Mononuclear cell (primary cell): ENCODE measurements around the gene MMP15. TPM values are rescaled to one million over a fixed set of nuclear protein-coding genes. Genes with fewer than 3 reads are reported as not detected.

Experiments
- H3K27me3 ChIP-seq: 2 replicates; pipeline ENCODE4 v1.6.0; 2011; ENCODE audit warnings: low read length, control low read depth; ENCODE audit not compliant: insufficient read depth
- H3K4me1 ChIP-seq: 2 replicates; pipeline ENCODE4 v1.5.1; 2011; ENCODE audit warnings: mild to moderate bottlenecking, low read length, control low read depth; ENCODE audit not compliant: insufficient read depth
- H3K4me3 ChIP-seq: 2 replicates; pipeline ENCODE4 v1.5.1; 2011; ENCODE audit warnings: mild to moderate bottlenecking, low read length, moderate library complexity
- H3K9me3 ChIP-seq: 2 replicates; pipeline ENCODE4 v1.5.1; 2011; ENCODE audit warnings: low read depth, mild to moderate bottlenecking, control low read depth, low read length
- total RNA-seq: library from RNA; depleted of rRNA; stranded (reverse); fragments of >200 nt; gene quantifications from one replicate; pipeline ENCODE4 v1.2.3, GENCODE V29; 2012

Gene MMP15
- total RNA-seq, 1 donor, result 0.10 TPM

- H3K4me3 ChIP-seq, result no peak overlapping the region
- no peaks in the 10 kb centered on the region for H3K27me3 ChIP-seq
- no peaks in the 10 kb centered on the region for H3K9me3 ChIP-seq
- H3K4me1 ChIP-seq, result peaks cover 37% of the 10 kb centered on the region
These were observed 33.5 kb upstream of the MMP15 start for GRCh38 chr16:57992084-57992483.

GRCh38 chr16:57993438-57993837 is 32.1 kb upstream of the MMP15 start:
- Histone ChIP-seq H3K9me3 (no peaks in the 10 kb centered on the region), H3K4me3 (no peak overlapping the region), H3K4me1 (peaks cover 51% of the 10 kb centered on the region), H3K27me3 (no peaks in the 10 kb centered on the region)

GRCh38 chr16:57993897-57994296 is 31.7 kb upstream of the MMP15 start:
- Histone ChIP-seq H3K4me3 (no peak overlapping the region), H3K4me1 (peaks cover 55% of the 10 kb centered on the region), H3K27me3 (no peaks in the 10 kb centered on the region)

GRCh38 chr16:57994361-57994760 is 31.2 kb upstream of the MMP15 start:
- H3K9me3 ChIP-seq, result no peaks in the 10 kb centered on the region
- peaks cover 60% of the 10 kb centered on the region for H3K4me1 ChIP-seq
- no peaks in the 10 kb centered on the region for H3K27me3 ChIP-seq
- no peak overlapping the region for H3K4me3 ChIP-seq

More at GRCh38 chr16:57993897-57994296, 31.7 kb upstream of the MMP15 start:
- no peaks in the 10 kb centered on the region for H3K9me3 ChIP-seq

GRCh38 chr16:57994778-57995177 is 30.8 kb upstream of the MMP15 start:
- Histone ChIP-seq H3K4me1 (peaks cover 64% of the 10 kb centered on the region), H3K27me3 (no peaks in the 10 kb centered on the region), H3K4me3 (no peak overlapping the region), H3K9me3 (no peaks in the 10 kb centered on the region)

- peaks cover 66% of the 10 kb centered on the region for H3K4me1 ChIP-seq
- no peaks in the 10 kb centered on the region for H3K9me3 ChIP-seq
- H3K4me3 ChIP-seq, result no peak overlapping the region
- H3K27me3 ChIP-seq, result no peaks in the 10 kb centered on the region
These were observed 29.7 kb upstream of the MMP15 start for GRCh38 chr16:57995721-57996405.

GRCh38 chr16:57996406-57997175 is 29.0 kb upstream of the MMP15 start:
- H3K4me3 ChIP-seq, result no peak overlapping the region
- peaks cover 67% of the 10 kb centered on the region for H3K4me1 ChIP-seq
- H3K9me3 ChIP-seq, result no peaks in the 10 kb centered on the region
- no peaks in the 10 kb centered on the region for H3K27me3 ChIP-seq

- H3K27me3 ChIP-seq, result no peaks in the 10 kb centered on the region
- no peak overlapping the region for H3K4me3 ChIP-seq
- no peaks in the 10 kb centered on the region for H3K9me3 ChIP-seq
- H3K4me1 ChIP-seq, result peaks cover 73% of the 10 kb centered on the region
These were observed 28.4 kb upstream of the MMP15 start for GRCh38 chr16:57997176-57997527.

- no peaks in the 10 kb centered on the region for H3K27me3 ChIP-seq
- H3K4me3 ChIP-seq, result no peak overlapping the region
- H3K9me3 ChIP-seq, result no peaks in the 10 kb centered on the region
- H3K4me1 ChIP-seq, result peaks cover 75% of the 10 kb centered on the region
These were observed 27.9 kb upstream of the MMP15 start for GRCh38 chr16:57997528-57998265.

- H3K27me3 ChIP-seq, result no peaks in the 10 kb centered on the region
These were observed 27.1 kb upstream of the MMP15 start for GRCh38 chr16:57998486-57998885.

GRCh38 chr16:57998992-57999365 is 26.6 kb upstream of the MMP15 start:
- no peaks in the 10 kb centered on the region for H3K27me3 ChIP-seq
- peaks cover 72% of the 10 kb centered on the region for H3K4me1 ChIP-seq
- H3K9me3 ChIP-seq, result no peaks in the 10 kb centered on the region
- H3K4me3 ChIP-seq, result peak overlapping the region; percentile 67

More at GRCh38 chr16:57998486-57998885, 27.1 kb upstream of the MMP15 start:
- no peaks in the 10 kb centered on the region for H3K9me3 ChIP-seq
- no peak overlapping the region for H3K4me3 ChIP-seq
- H3K4me1 ChIP-seq, result peaks cover 77% of the 10 kb centered on the region

- no peaks in the 10 kb centered on the region for H3K9me3 ChIP-seq
- H3K27me3 ChIP-seq, result no peaks in the 10 kb centered on the region
- peaks cover 67% of the 10 kb centered on the region for H3K4me1 ChIP-seq
- H3K4me3 ChIP-seq, result peak overlapping the region; percentile 67
These were observed 26.1 kb upstream of the MMP15 start for GRCh38 chr16:57999366-57999970.

- H3K9me3 ChIP-seq, result no peaks in the 10 kb centered on the region
- H3K4me3 ChIP-seq, result peak within 1 kb of the TSS; percentile 67
- H3K27me3 ChIP-seq, result no peaks in the 10 kb centered on the region
- H3K4me1 ChIP-seq, result peaks cover 60% of the 10 kb centered on the region
These were observed 25.4 kb upstream of the MMP15 start, which contains the start of gene ZNF319 for GRCh38 chr16:57999971-58000705. ZNF319 (minus strand) TSS chr16:58000672; CDS start chr16:57998265, 2,407 bp downstream.
